ENCODE results near the gene AGR3.

Gene AGR3

GRCh38 chr7:16851829-16852228 is 30.0 kb downstream of the AGR3 start:
- no peak overlapping the region for H3K27ac Mint-ChIP-seq
- no peaks in the 10 kb centered on the region for H3K4me1 Mint-ChIP-seq
- H3K36me3 Mint-ChIP-seq: no peaks in the 10 kb centered on the region
- H3K4me3 Mint-ChIP-seq: no peak overlapping the region
- H3K9me3 Mint-ChIP-seq: no peaks in the 10 kb centered on the region
- no peak for ATAC-seq
- no peak for DNase-seq (ENCODE audit: low spot score in 2 of 2)

- Mint-ChIP-seq H3K4me3 (no peak overlapping the region), H3K36me3 (no peaks in the 10 kb centered on the region), H3K27ac (no peak overlapping the region), H3K4me1 (no peaks in the 10 kb centered on the region), H3K9me3 (no peaks in the 10 kb centered on the region)
- no peak for DNase-seq (ENCODE audit: low spot score in 2 of 2)
- ATAC-seq: peak; percentile 36
These were observed 30.9 kb downstream of the AGR3 start for GRCh38 chr7:16850614-16851466.

GRCh38 chr7:16849296-16850148 is 32.3 kb downstream of the AGR3 start:
- Mint-ChIP-seq H3K4me3 (no peak overlapping the region), H3K9me3 (no peaks in the 10 kb centered on the region), H3K4me1 (no peaks in the 10 kb centered on the region), H3K27ac (no peak overlapping the region), H3K36me3 (no peaks in the 10 kb centered on the region)
- DNase-seq (ENCODE audit: low spot score in 2 of 2) (no peak), ATAC-seq (no peak)

- H3K27ac Mint-ChIP-seq: no peak overlapping the region
- H3K4me1 Mint-ChIP-seq: no peaks in the 10 kb centered on the region
- H3K4me3 Mint-ChIP-seq: no peak overlapping the region
- DNase-seq (ENCODE audit: low spot score in 2 of 2) (no peak), ATAC-seq (no peak)
- H3K9me3 Mint-ChIP-seq: no peaks in the 10 kb centered on the region
- H3K36me3 Mint-ChIP-seq: no peaks in the 10 kb centered on the region
These were observed 34.4 kb downstream of the AGR3 start for GRCh38 chr7:16847381-16847860.

GRCh38 chr7:16846601-16847165 is 35.1 kb downstream of the AGR3 start:
- DNase-seq (ENCODE audit: low spot score in 2 of 2) (no peak), ATAC-seq (no peak)
- no peak overlapping the region for H3K27ac Mint-ChIP-seq
- H3K9me3 Mint-ChIP-seq: no peaks in the 10 kb centered on the region
- no peak overlapping the region for H3K4me3 Mint-ChIP-seq
- no peaks in the 10 kb centered on the region for H3K4me1 Mint-ChIP-seq
- H3K36me3 Mint-ChIP-seq: no peaks in the 10 kb centered on the region

GRCh38 chr7:16845746-16846145 is 36.0 kb downstream of the AGR3 start:
- ATAC-seq (no peak), DNase-seq (ENCODE audit: low spot score in 2 of 2) (no peak)
- no peaks in the 10 kb centered on the region for H3K4me1 Mint-ChIP-seq
- H3K9me3 Mint-ChIP-seq: no peaks in the 10 kb centered on the region
- H3K36me3 Mint-ChIP-seq: no peaks in the 10 kb centered on the region
- H3K4me3 Mint-ChIP-seq: no peak overlapping the region
- H3K27ac Mint-ChIP-seq: no peak overlapping the region

- Mint-ChIP-seq H3K36me3 (no peaks in the 10 kb centered on the region), H3K4me1 (no peaks in the 10 kb centered on the region), H3K4me3 (no peak overlapping the region), H3K27ac (no peak overlapping the region), H3K9me3 (no peaks in the 10 kb centered on the region)
- no peak for ATAC-seq
- DNase-seq (ENCODE audit: low spot score in 2 of 2): no peak
These were observed 40.1 kb downstream of the AGR3 start for GRCh38 chr7:16841681-16842080.

- Mint-ChIP-seq H3K9me3 (no peaks in the 10 kb centered on the region), H3K36me3 (no peaks in the 10 kb centered on the region), H3K4me3 (no peak overlapping the region), H3K27ac (no peak overlapping the region), H3K4me1 (no peaks in the 10 kb centered on the region)
- DNase-seq (ENCODE audit: low spot score in 2 of 2) (no peak), ATAC-seq (no peak)
These were observed 41.7 kb downstream of the AGR3 start for GRCh38 chr7:16840094-16840493.

GRCh38 chr7:16839646-16840045 is 42.1 kb downstream of the AGR3 start:
- no peak for ATAC-seq
- H3K9me3 Mint-ChIP-seq: no peaks in the 10 kb centered on the region

GRCh38 chr7:16838891-16839290 is 42.9 kb downstream of the AGR3 start:
- Mint-ChIP-seq H3K9me3 (no peaks in the 10 kb centered on the region), H3K27ac (no peak overlapping the region), H3K36me3 (no peaks in the 10 kb centered on the region), H3K4me1 (no peaks in the 10 kb centered on the region), H3K4me3 (no peak overlapping the region)
- DNase-seq (ENCODE audit: low spot score in 2 of 2) (no peak), ATAC-seq (no peak)

More at GRCh38 chr7:16839646-16840045, 42.1 kb downstream of the AGR3 start:
- Mint-ChIP-seq H3K36me3 (no peaks in the 10 kb centered on the region), H3K27ac (no peak overlapping the region), H3K4me1 (no peaks in the 10 kb centered on the region), H3K4me3 (no peak overlapping the region)
- no peak for DNase-seq (ENCODE audit: low spot score in 2 of 2)

- Mint-ChIP-seq H3K4me3 (no peak overlapping the region), H3K4me1 (no peaks in the 10 kb centered on the region), H3K9me3 (no peaks in the 10 kb centered on the region), H3K27ac (no peak overlapping the region), H3K36me3 (no peaks in the 10 kb centered on the region)
- no peak for DNase-seq (ENCODE audit: low spot score in 2 of 2)
- no peak for ATAC-seq
These were observed 43.4 kb downstream of the AGR3 start for GRCh38 chr7:16838386-16838785.

- Mint-ChIP-seq H3K36me3 (no peaks in the 10 kb centered on the region), H3K4me3 (no peak overlapping the region), H3K27ac (no peak overlapping the region), H3K4me1 (no peaks in the 10 kb centered on the region), H3K9me3 (no peaks in the 10 kb centered on the region)
- ATAC-seq: no peak
- no peak for DNase-seq (ENCODE audit: low spot score in 2 of 2)
These were observed 45.3 kb downstream of the AGR3 start for GRCh38 chr7:16836481-16836880.

- peaks cover 3% of the 10 kb centered on the region for H3K9me3 Mint-ChIP-seq
- no peak overlapping the region for H3K4me3 Mint-ChIP-seq
- no peaks in the 10 kb centered on the region for H3K36me3 Mint-ChIP-seq
- no peaks in the 10 kb centered on the region for H3K4me1 Mint-ChIP-seq
- DNase-seq (ENCODE audit: low spot score in 2 of 2) (no peak), ATAC-seq (no peak)
- no peak overlapping the region for H3K27ac Mint-ChIP-seq
These were observed 48.4 kb downstream of the AGR3 start for GRCh38 chr7:16833373-16833772.

GRCh38 chr7:16826060-16826459 is 55.7 kb downstream of the AGR3 start:
- Mint-ChIP-seq H3K27ac (no peak overlapping the region), H3K9me3 (peaks cover 3% of the 10 kb centered on the region), H3K36me3 (no peaks in the 10 kb centered on the region), H3K4me1 (no peaks in the 10 kb centered on the region), H3K4me3 (no peak overlapping the region)
- ATAC-seq (no peak), DNase-seq (ENCODE audit: low spot score in 2 of 2) (no peak)

- Mint-ChIP-seq H3K27ac (no peak overlapping the region), H3K9me3 (peaks cover 3% of the 10 kb centered on the region), H3K4me3 (no peak overlapping the region), H3K36me3 (no peaks in the 10 kb centered on the region), H3K4me1 (no peaks in the 10 kb centered on the region)
- DNase-seq (ENCODE audit: low spot score in 2 of 2): no peak
- ATAC-seq: no peak
These were observed 59.8 kb downstream of the AGR3 start for GRCh38 chr7:16822029-16822428.
